HG03558 (cell line): ENCODE results near the gene MEP1A.
"Not testable (repeated sequence)": the region's sequence is repeated elsewhere in the genome, so short reads cannot be mapped to it uniquely, and the experiment has no call there.

Experiments used
- ATAC-seq: cut with Tn5 transposase; IDR thresholded peaks from one replicate; pipeline ENCODE4 v1.9.1; 2021; ENCODE audit warnings: moderate number of reproducible peaks; ENCODE audit not compliant: unreplicated experiment; ENCODE audit errors: extremely low read depth

Gene MEP1A

GRCh38 chr6:46819561-46819960, 26.4 kb downstream of the MEP1A start:
- no peak for ATAC-seq

GRCh38 chr6:46821458-46821881, 28.3 kb downstream of the MEP1A start:
- ATAC-seq: no peak

GRCh38 chr6:46828939-46829338, 35.8 kb downstream of the MEP1A start:
- no peak for ATAC-seq

GRCh38 chr6:46832816-46833215, 39.6 kb downstream of the MEP1A start:
- ATAC-seq: no peak

- ATAC-seq: not testable (repeated sequence)
Measured at GRCh38 chr6:46834257-46834916, 41.2 kb downstream of the MEP1A start.

GRCh38 chr6:46834991-46835390, 41.8 kb downstream of the MEP1A start:
- not testable (repeated sequence) for ATAC-seq

GRCh38 chr6:46838033-46838432, 44.8 kb downstream of the MEP1A start:
- ATAC-seq: no peak

- not testable (repeated sequence) for ATAC-seq
Measured at GRCh38 chr6:46842252-46842846, 49.2 kb downstream of the MEP1A start.

- no peak for ATAC-seq
Measured at GRCh38 chr6:46845126-46845525, 51.9 kb downstream of the MEP1A start.

- ATAC-seq: no peak
Measured at GRCh38 chr6:46848684-46849360, 55.6 kb downstream of the MEP1A start.

GRCh38 chr6:46849361-46849690, 56.1 kb downstream of the MEP1A start:
- no peak for ATAC-seq

- no peak for ATAC-seq
Measured at GRCh38 chr6:46850792-46851191, 57.6 kb downstream of the MEP1A start.

- not testable (repeated sequence) for ATAC-seq
Measured at GRCh38 chr6:46851576-46851975, 58.4 kb downstream of the MEP1A start.

- not testable (repeated sequence) for ATAC-seq
Measured at GRCh38 chr6:46855966-46856365, 62.8 kb downstream of the MEP1A start.

GRCh38 chr6:46862381-46862780, 69.2 kb downstream of the MEP1A start:
- ATAC-seq: no peak

- ATAC-seq: no peak
Measured at GRCh38 chr6:46863791-46864190, 70.6 kb downstream of the MEP1A start.

GRCh38 chr6:46865221-46865620, 72.0 kb downstream of the MEP1A start:
- ATAC-seq: no peak

- ATAC-seq: no peak
Measured at GRCh38 chr6:46867411-46867810, 74.2 kb downstream of the MEP1A start.

- ATAC-seq: no peak
Measured at GRCh38 chr6:46876126-46876525, 82.9 kb downstream of the MEP1A start.

- ATAC-seq: no peak
Measured at GRCh38 chr6:46879003-46879402, 85.8 kb downstream of the MEP1A start.

- ATAC-seq: no peak
Measured at GRCh38 chr6:46882645-46883044, 89.5 kb downstream of the MEP1A start.

- no peak for ATAC-seq
Measured at GRCh38 chr6:46888031-46888430, 94.8 kb downstream of the MEP1A start.
